AG04450 (cell line): ENCODE data around the gene COL13A1. TPM values are rescaled to one million over a fixed set of nuclear protein-coding genes. Genes with fewer than 3 reads are reported as not detected.

Experiments
- CTCF ChIA-PET: fragments of 300-600, 350-600 bp; formaldehyde crosslinking; extraction: SDS; loops from one replicate; lab custom pipeline; 2022; ENCODE audit warnings: antibody characterized with exemption, inconsistent platforms; lab: Charles Lee
- POLR2A ChIA-PET: fragments of 350-600 bp; formaldehyde crosslinking; extraction: SDS; loops from one replicate; lab custom pipeline; 2021; ENCODE audit warnings: antibody characterized with exemption, inconsistent platforms; lab: Yijun Ruan, JAX
- DNase-seq: peaks from one replicate; pipeline ENCODE4 v3.0.0-alpha.2; 2011; ENCODE audit warnings: low read depth, low spot score
- H3K27ac ChIP-seq: one replicate; pipeline ENCODE4 v1.5.1; 2012; ENCODE audit warnings: low read depth, low read length, control low read depth
- H3K27me3 ChIP-seq: one replicate; pipeline ENCODE4 v1.6.0; 2012; ENCODE audit warnings: low read length; ENCODE audit not compliant: control insufficient read depth, insufficient read depth
- H3K4me3 ChIP-seq: 2 replicates; pipeline ENCODE4 v1.5.1; 2011; ENCODE audit warnings: mild to moderate bottlenecking, low read depth, low read length, control low read depth
- H3K9me3 ChIP-seq: 2 replicates; pipeline ENCODE4 v1.5.1; 2012; ENCODE audit warnings: low read length; ENCODE audit not compliant: control insufficient read depth, insufficient read depth
- polyA plus RNA-seq: library from polyadenylated mRNA; depleted of rRNA; stranded (reverse); fragments of >200 nt; gene quantifications from 2 replicates; pipeline ENCODE4 v1.2.3, GENCODE V29; 2011
- TF ChIP-seq, protein P1 (sequence below): IDR thresholded peaks from 2 replicates; pipeline ENCODE4 v1.5.1; 2011; ENCODE audit warnings: low read depth, low read length, control low read depth, inconsistent platforms

COL13A1 gene
- polyA plus RNA-seq, 1 experiment: 13.1 TPM

DNA sequence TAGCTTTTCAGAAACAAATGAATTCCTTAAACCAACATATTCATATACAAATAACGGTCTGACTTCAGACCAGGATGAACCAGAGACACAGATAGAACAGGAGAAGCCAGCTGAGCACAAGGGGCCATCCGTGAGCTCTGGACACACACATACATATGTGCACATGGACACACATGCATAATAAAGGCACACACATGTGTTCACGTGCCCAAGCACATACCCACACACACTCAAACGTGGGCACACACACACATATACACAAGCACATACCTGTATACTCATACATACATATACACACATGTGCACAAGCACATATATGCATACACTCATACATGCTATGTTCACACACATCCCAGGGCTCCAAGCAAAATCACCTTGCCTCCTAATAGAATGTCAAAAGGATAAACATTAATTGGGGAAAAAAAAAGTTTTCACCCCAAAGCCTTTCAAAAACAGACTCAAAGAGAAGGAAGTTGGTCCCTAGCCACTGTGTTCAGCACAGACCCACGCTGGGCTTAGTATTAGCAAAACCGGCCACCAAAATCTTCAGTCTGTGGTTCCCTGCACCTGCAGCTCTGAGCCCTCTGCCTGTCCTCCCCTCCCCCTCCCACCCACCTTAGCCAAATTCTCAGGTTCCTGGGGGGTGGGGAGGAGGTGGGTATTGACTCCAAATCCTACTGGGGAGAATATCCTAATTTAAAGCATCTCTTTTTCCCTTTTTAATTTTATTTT is 150.5 kb downstream of the COL13A1 start:
- DNase-seq: no peak

DNA sequence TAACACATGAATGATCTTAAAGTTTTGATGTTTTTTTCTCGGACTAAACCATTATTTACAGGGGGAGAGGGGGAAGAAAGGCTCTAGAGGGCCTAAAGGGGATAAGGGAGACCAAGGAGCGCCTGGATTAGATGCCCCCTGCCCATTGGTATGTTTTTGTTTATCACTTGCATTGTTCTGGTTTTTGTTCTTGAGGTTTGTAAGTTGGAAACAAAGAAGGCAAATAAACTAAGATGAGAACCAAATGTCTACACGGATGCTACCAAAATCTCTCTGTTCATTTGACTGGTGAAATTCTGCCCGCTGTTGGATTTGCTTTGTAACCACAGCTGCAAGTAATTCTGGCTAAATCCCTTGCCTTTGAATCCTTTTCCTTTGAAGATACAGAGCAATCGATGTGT is 151.1 kb downstream of the COL13A1 start:
- no peak for DNase-seq
- Histone ChIP-seq H3K27ac (no peak overlapping the region), H3K9me3 (no peaks in the 10 kb centered on the region), H3K4me3 (no peak overlapping the region), H3K27me3 (no peaks in the 10 kb centered on the region)
- ChIA-PET CTCF (interaction anchor here (1.2 kb wide), 1 partner anchor 38 kb away, joined by 4 read pairs; no protein-coding TSS in a partner anchor), POLR2A (no interaction called here)
- TF ChIP-seq, protein P1, sequence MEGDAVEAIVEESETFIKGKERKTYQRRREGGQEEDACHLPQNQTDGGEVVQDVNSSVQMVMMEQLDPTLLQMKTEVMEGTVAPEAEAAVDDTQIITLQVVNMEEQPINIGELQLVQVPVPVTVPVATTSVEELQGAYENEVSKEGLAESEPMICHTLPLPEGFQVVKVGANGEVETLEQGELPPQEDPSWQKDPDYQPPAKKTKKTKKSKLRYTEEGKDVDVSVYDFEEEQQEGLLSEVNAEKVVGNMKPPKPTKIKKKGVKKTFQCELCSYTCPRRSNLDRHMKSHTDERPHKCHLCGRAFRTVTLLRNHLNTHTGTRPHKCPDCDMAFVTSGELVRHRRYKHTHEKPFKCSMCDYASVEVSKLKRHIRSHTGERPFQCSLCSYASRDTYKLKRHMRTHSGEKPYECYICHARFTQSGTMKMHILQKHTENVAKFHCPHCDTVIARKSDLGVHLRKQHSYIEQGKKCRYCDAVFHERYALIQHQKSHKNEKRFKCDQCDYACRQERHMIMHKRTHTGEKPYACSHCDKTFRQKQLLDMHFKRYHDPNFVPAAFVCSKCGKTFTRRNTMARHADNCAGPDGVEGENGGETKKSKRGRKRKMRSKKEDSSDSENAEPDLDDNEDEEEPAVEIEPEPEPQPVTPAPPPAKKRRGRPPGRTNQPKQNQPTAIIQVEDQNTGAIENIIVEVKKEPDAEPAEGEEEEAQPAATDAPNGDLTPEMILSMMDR: no peak

More for the DNA sequence above, 150.5 kb downstream of the COL13A1 start:
- Histone ChIP-seq H3K27ac (no peak overlapping the region), H3K27me3 (no peaks in the 10 kb centered on the region), H3K9me3 (no peaks in the 10 kb centered on the region), H3K4me3 (no peak overlapping the region)
- POLR2A ChIA-PET: no interaction called here
- TF ChIP-seq, protein P1: no peak
- CTCF ChIA-PET: interaction anchor here (1.2 kb wide), 1 partner anchor 38 kb away, joined by 4 read pairs; no protein-coding TSS in a partner anchor

DNA sequence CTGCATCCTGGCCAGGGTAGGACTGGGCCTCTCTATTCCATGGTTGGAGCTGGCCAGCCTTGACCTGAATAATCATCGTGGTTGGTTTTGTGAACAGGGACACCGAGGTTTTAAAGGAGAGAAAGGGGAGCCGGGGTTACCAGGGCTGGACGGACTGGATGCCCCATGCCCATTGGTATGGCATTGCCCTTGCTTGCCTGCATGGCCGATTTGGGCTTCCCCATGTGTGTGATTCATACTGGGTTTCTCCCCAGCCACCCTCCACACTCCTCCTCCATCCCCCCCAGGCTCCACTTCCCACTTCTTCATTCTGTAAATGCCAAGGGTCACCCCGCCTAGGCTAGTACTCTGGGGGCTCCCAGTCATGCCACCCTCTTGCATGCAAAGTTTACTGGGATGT is 152.1 kb downstream of the COL13A1 start:
- Histone ChIP-seq H3K27me3 (no peaks in the 10 kb centered on the region), H3K27ac (no peak overlapping the region), H3K4me3 (no peak overlapping the region), H3K9me3 (no peaks in the 10 kb centered on the region)
- POLR2A ChIA-PET: no interaction called here
- no peak for DNase-seq
- TF ChIP-seq, protein P1: no peak
- CTCF ChIA-PET: interaction anchor here (1.2 kb wide), 1 partner anchor 40 kb away, joined by 4 read pairs; no protein-coding TSS in a partner anchor

DNA sequence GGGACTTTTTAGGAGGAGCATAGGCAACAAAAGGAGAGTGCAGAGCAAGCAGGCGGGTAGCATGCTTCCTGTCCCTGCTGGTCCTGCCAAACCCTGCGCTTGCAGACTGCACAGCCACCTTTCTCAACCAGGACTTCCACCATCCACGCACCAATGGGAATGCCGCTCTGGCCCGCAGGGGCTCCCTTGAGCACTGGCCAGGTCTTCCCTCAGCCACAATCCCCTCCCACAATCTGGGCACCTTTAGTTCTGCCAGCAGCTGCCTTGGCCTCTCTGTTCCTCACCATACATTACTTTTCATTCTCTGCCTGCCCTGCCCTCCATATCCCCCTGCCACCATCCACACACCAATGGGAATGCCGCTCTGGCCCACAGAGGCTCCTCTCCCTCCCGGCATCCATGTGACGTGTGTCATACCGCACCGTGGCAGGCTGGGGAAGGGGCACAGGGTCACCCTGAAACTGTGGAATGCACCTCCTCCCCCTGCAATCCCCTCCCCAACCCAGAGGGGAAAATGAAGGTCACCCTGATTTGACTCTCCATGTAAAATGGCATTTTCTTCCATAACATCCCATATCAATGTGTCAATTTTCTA is 153.6 kb downstream of the COL13A1 start:
- CTCF ChIA-PET: interaction anchor here (1.2 kb wide), 1 partner anchor 71 kb away, joined by 3 read pairs; no protein-coding TSS in a partner anchor
- TF ChIP-seq, protein P1: no peak
- H3K9me3 ChIP-seq: no peaks in the 10 kb centered on the region
- POLR2A ChIA-PET: no interaction called here
- no peak overlapping the region for H3K4me3 ChIP-seq
- H3K27ac ChIP-seq: no peak overlapping the region
- H3K27me3 ChIP-seq: no peaks in the 10 kb centered on the region
- DNase-seq: no peak
